Measurements from ENCODE around the gene DNAJC10.

Gene DNAJC10

DNA sequence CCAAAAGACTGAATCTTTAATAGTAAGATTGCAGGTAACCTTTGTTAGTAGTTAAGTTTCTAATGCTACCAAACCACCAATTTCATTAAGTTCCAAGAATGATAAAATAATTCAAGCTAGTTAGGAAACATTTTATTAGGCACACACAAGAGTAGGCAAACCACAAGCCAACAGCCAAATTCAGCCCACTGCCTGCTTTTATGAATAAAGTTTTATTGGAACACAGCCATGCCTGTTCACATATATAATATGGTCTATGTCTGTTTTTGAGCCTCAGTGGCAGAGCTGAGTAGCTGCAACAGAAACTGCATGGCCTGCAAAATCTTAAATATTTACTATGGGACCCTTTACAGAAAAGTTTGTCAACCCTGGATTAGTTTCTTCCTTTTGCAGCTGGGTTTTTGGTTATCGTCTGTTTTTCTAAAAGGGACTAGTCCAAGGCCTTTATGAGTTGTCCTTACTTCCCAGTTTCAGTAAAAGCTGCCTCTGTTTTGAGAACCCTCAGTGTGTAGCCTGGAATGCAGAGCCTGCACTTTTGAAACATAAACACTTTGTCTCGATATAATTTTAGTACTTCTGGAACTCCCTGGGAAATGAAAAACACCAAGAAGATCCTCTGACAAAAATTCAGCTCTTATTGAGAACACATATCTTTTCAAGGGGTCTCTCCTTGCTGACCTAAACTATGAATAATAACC is 111.3 kb downstream of the DNAJC10 start:
- no peak for FAIRE-seq
- DNase-seq (ENCODE audit: insufficient read length, low spot score) = no peak

GRCh38 chr2:182831101-182831500 is 115.0 kb downstream of the DNAJC10 start:
- FAIRE-seq (no peak), DNase-seq (ENCODE audit: insufficient read length, low spot score) (no peak)

- DNase-seq (ENCODE audit: insufficient read length, low spot score) (no peak), FAIRE-seq (no peak)
Observed at GRCh38 chr2:182831921-182832320, 115.9 kb downstream of the DNAJC10 start.

GRCh38 chr2:182833084-182833854 is 117.2 kb downstream of the DNAJC10 start:
- FAIRE-seq (no peak), DNase-seq (ENCODE audit: insufficient read length, low spot score) (no peak)

- FAIRE-seq (no peak), DNase-seq (ENCODE audit: insufficient read length, low spot score) (no peak)
Observed at GRCh38 chr2:182834293-182834692, 118.2 kb downstream of the DNAJC10 start.

- DNase-seq (ENCODE audit: insufficient read length, low spot score) = no peak
- FAIRE-seq = no peak
Observed at GRCh38 chr2:182836451-182836850, 120.4 kb downstream of the DNAJC10 start.
